ENCODE measurements around the gene TADA2A.
A peak's percentile ranks its signal among the peaks of the same experiment; 100 is the strongest.

TADA2A gene

DNA sequence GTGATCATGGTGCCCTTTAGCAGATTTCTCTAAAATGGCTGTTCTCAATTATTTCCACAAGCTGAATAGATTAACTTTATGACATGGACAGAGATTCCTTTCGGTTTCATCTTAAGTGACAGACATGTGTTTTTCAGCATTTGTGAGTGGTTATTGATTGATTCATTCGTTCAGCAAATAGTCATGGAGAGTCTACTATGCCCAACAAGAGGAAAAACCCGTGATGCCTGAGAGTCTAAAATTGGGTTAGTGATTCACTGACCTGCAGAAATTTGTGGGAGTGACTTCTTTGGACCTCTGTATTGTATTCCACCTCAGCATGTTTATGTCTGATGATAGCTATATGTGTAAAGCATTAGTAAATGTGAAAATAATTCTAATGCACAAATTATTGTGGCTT, 55.0 kb downstream of the TADA2A start:
- no peak for DNase-seq (ENCODE audit: low read depth in 2 of 2)

DNA sequence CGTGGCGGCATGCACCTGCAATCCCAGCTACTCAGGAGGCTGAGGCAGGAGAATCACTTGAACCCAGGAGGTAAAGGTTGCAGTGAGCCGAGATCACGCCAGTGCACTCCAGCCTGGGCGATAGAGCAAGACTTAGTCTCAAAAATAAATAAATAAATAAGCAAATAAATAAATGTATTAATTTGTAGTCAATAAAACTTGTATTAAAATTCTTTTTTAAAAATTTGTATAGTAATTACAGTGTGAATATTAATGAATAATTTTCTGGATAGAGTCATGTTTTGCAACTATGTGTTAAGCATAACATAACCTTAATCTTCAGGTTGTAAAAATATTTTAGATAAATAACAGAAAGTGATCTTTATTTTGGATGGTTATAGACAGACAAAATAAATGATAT, 55.8 kb downstream of the TADA2A start:
- DNase-seq (ENCODE audit: low read depth in 2 of 2): no peak

DNA sequence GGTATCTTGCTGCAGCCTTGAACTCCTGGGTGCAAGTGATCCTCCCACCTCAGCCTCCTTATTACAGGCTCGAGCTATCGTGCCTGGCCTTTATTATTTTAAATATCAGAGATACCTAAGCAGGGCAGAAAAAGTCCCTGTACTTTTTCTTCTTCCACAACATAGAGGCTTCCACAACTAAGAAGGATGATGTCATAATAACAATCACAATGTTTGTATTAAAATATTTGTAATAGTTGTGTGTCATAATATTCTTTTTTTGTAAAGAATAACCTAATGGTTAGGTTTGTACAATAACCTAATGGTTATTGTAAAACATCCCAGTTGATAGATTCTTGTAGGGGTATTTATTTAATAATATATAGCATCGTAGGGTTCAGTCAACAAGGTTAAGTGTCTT, 56.4 kb downstream of the TADA2A start:
- DNase-seq (ENCODE audit: low read depth in 2 of 2): no peak

DNA sequence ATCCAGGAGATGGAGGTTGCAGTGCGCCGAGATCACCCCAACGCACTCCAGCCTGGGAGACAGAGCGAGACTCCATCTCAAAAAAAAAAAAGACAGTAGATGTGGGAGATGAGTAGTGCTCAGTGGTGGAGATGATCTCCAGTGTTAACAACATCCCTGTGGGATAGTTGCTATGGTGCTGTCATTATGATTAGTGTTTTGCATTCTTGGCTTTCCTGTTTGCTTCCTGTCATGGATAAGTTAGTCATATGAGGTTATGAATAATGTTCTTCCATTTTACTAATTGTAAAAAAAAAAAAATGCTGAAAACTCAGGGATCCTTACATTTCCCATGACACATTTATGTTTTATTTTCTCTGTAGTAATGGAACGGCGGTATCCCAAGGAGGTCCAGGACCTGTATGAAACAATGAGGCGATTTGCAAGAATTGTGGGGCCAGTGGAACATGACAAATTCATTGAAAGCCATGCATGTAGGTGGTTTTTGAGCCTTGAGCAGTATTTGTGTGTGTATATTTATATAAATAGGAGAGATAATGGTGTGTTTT, 58.5 kb downstream of the TADA2A start:
- no peak for DNase-seq (ENCODE audit: low read depth in 2 of 2)

DNA sequence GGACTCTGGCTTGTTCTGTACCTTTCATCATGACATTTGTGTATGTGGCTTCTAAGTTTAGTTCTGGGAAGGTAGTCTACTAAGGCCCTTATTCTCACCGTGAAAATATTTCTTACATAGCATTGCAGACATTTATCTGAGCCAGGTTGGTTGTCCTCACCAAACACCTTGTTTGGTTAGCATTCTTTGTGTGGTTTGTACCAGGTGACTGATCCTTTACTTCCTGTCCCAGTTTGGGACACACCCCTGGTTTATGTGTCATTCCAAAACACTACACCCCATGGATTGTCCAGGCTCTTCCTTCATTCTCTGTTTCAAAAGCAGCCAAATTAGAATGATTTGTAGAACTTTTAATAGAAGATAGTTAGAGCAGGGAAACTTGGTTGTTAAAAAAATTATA, 59.8 kb downstream of the TADA2A start:
- no peak for DNase-seq (ENCODE audit: low read depth in 2 of 2)

DNA sequence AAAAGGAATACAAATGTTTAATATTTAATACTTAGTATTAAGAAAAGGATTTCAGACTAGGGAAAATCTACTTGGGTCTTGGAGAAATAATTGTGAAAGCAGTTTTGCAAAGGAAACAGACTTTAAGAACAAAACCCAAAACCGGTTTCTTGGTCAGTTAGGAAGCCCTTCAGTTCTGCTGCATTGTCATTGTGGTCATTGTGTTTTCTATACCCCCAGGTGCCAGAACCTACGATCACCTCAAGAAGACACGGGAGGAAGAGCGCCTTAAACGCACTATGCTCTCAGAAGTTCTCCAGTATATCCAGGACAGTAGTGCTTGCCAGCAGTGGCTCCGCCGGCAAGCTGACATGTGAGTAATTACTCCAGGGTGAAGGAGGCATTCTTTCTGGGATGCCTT, 63.5 kb downstream of the TADA2A start:
- no peak for DNase-seq (ENCODE audit: low read depth in 2 of 2)

DNA sequence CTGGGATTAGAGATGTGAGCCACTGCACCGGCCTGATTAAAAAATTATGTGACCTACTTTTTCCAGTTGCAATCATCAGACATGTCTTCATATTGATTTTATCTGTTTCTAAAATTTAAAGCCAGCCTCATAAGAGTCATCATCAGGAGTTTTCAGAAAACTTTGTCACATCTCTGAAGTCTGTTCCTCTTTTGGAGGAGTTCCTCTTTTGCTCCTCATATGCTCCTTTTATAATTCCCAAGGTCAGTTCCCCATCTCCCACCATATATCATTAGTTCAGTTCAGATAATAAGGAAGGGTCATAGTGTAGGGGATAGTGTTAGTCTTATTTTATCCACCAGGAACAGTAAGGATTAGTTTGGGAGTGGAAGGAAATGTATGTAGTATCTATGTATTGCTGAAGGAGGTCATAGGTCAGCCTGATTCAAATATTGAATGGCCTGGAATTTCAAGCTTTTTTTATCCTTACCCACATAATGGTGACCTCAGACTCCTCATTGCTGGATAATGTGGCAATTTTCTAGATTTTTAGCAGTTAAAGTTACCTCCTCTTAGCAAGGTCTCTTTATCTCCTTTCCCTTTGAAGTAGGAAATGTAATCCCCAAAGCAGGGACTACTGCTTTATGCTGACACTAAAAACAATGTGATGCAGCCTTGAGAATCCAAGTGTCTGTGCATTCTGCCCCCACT, 69.2 kb downstream of the TADA2A start:
- DNase-seq (ENCODE audit: low read depth in 2 of 2): no peak

DNA sequence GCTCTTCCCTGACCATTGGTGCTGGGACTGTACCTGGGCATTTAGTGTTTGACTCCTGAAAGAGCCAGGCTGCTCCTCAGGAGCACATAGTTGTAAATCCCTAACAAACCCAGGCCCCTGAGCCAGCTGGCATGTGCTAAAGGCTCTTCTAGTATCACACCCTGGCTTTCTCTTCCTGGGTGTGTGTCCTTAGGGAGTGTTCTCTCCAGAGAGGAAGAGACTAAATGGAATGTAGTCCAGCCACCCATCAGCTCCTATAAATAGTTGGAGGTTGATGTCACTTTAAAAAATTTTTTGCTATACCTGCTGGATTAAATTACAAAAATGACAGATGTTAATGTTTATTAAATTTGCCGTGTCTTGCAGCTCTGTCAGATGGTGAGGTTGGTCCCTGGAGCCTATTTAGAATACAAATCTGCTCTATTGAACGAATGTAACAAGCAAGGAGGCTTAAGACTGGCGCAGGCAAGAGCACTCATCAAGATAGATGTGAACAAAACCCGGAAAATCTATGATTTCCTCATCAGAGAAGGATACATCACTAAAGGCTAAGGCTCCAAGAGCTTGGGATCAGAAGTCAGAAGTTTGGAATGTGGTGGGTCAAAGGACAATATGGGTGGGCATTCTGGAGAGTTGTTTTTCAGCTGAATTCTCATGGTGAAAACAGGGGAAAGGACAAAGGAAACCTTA, 69.9 kb downstream of the TADA2A start:
- no peak for DNase-seq (ENCODE audit: low read depth in 2 of 2)

DNA sequence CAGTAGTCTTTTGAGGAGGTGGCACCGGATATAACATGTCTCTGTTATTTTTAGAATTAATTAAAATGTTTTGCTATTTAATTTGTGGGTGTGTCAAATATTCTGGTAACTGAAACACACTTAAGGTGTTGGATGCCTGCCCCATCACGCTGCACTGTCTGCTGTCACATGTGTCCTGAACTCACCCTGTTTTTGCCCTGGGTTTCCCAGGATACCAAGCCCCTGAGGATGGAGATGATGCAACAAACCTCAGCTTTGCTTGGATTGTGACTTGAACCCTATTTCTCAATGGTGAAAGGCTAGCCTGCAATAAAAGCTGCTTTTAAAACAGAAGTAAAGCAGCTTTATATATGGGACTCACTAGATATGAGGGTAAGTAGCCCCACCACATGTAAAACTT, 71.5 kb downstream of the TADA2A start:
- DNase-seq (ENCODE audit: low read depth in 2 of 2): no peak

DNA sequence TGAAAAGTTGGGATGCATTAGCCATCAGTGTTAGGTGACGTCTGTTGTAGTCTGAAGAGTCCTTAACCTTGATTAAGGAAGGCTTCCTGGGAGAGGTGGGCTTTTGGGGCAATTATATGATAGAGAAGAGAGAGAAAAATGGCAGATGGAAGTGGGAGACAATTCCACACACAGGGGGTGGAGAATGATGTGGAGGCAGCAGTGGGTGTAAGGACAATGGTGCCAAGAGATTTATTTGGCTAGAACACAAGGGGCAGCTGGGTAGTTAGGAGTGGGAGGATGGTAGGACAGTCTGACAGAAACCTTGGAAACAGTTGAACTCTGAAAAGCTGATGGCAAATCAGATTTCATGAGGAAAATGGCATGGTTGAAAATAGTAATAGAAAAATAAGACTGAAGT, 72.3 kb downstream of the TADA2A start:
- DNase-seq (ENCODE audit: low read depth in 2 of 2): no peak

DNA sequence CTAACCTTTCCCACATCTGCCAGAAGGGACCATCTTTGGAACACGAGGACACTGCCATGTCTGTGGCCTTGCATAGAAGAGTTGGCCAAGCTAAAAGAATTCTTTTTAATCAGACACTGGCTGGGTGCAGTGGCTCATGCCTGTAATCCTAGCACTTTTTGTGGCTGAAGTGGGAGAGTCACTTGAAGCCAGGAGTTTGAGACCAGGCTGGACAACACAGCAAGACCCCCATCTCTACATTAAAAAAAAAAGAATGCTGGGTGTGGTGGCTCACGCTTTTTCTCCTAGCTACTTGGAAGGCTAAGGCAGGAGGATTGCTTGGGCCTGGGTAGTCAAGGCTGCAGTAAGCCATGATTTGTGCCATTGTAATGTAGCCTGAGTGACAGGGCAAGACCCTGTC, 73.7 kb downstream of the TADA2A start:
- no peak for DNase-seq (ENCODE audit: low read depth in 2 of 2)

DNA sequence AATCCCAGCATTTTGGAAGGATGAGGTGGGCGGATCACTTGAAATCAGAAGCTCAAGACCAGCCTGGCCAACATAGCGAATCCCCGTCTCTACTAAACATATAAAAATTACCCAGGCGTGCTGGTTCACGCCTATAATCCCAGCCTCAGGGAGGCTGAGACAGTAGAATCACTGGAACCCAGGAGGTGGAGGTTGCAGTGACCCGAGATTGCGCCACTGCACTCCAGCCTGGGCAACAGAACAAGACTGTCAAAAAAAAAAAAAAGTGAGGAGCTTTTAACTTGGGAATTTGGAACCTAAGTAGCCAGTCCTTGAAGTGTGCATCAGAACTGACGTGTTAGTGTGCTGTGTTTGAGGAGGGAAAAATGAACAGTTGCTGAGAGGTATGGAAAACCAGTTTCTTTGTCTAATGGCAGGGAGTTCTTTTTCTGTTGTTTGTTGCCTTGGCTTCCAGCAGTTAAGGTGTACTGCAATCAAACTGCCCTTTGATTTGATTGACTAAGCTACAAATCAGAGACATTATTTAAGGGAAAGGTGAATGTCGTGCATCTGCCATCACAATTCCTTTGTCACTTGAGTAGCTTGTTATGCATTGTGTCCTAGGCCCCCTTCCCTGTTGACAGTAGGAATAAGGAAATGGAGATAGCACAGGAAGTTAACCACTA, 74.4 kb downstream of the TADA2A start:
- no peak for DNase-seq (ENCODE audit: low read depth in 2 of 2)

DNA sequence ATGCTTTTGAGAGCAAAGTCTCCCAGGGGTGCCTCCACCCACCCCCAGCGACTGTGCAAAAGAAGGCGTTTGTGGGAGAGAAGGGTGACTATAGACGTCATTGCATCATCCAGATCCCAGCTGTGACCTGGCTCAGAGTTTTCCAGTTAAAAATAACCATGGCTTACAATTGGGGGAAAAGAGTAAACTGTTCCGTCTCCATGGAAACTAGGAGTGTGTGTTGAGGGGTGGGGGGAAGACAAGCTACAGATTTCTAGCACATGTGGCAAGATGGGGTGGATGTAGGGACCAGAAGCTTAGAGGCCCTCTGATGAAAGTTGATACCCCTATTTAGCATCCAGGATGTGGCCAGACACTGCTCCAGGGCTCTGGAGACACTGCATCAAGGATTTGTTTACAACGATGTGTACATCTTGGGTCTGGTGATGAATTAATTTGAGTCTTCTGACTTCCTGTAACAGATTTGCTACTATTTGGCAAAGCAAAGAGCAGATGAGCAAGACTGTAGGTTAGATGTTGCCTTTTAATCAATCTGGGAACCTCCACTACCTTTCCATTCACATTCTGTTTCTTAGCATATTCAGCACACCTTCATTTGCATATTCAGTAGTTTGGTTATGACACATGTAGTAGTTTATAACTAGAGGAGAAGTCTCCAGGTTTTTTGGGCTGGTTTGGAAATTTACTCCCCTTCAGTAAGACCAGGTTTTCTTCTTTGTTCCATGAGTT, 76.8 kb downstream of the TADA2A start:
- no peak for DNase-seq (ENCODE audit: low read depth in 2 of 2)

DNA sequence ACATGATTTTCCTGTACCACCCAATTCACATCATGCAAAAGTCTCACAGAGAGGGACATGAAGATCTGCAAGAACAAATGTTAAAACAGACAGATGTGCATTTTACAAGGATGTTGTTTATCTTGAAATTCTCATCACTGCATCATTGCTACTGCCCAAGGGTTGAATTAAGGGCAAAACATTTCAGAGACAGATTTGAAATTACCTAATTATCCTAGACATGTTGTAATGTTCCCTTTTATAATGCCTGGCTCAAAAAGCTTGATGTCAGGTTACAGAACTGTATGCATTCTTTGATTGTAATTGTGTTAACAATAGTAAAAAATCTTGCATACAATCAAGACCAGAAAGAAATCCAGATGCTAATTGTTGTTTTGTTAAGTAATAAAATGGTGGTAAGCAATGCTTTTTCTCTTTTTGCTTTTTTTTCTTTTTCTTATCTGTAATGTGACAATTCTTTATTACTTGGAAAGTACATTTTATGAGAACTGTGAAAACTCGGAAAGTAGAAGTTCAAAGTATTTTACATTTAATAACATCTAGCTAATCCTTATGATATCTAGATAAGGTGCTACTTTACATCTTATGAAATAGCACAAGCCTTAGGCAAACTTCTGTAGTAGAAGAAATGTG, 79.4 kb downstream of the TADA2A start:
- no peak for DNase-seq (ENCODE audit: low read depth in 2 of 2)

DNA sequence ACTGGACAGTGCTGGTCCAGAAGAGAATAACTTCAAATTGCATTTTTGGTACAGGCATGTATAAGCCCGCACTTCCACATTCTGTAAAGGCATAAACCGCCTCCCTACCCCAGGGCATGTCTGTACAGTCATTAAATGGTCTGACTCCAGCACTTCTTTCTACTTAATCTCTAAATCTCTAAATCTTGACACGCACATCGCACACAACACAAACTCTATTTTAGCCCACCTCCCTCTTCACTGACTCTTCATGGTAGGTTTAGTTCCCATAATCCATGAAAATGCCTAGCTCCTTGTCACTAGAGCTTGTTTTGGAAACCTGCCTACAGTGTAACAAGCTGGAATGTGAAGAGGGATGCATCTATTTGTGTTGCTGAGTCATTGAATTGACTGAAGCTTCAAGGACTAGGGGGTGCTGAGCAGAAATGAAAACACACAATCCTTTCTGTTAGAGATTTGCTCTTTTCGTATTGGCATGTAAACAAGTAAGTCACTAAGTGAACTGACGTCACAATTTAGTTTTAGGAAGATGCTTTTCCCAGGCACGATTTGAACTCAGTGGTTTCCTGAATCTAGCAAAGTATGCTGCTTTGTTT, 81.4 kb downstream of the TADA2A start:
- DNase-seq (ENCODE audit: low read depth in 2 of 2): no peak

DNA sequence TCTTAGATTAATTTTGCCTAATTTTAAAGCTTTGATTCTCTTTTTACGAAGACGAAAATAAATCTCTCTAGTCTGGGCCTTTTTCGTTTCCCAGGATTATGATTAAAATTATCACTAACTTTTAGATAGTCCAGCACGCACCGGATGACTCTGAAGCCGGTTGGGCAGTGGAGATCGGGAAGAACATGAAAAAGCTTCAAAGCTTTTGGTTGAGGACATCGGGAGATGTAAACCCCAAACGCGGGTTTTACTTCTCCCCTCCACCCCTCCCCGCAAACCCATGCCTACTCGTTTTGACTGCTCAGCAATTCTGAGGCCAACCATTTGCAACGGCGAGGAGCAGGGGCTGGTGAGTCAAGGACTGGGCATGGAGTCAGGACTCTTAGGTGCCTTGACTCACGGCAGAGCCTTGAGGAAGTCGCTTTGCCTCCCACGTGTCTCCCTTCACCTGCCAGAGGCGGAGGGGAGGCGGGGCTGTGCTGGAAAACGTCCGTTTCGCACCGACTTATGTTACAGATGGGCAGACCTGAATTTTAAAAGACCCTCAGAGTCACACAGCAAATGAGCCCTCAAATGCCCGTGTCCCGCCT, 82.0 kb downstream of the TADA2A start:
- DNase-seq (ENCODE audit: low read depth in 2 of 2): peak; percentile 20 to 63

DNA sequence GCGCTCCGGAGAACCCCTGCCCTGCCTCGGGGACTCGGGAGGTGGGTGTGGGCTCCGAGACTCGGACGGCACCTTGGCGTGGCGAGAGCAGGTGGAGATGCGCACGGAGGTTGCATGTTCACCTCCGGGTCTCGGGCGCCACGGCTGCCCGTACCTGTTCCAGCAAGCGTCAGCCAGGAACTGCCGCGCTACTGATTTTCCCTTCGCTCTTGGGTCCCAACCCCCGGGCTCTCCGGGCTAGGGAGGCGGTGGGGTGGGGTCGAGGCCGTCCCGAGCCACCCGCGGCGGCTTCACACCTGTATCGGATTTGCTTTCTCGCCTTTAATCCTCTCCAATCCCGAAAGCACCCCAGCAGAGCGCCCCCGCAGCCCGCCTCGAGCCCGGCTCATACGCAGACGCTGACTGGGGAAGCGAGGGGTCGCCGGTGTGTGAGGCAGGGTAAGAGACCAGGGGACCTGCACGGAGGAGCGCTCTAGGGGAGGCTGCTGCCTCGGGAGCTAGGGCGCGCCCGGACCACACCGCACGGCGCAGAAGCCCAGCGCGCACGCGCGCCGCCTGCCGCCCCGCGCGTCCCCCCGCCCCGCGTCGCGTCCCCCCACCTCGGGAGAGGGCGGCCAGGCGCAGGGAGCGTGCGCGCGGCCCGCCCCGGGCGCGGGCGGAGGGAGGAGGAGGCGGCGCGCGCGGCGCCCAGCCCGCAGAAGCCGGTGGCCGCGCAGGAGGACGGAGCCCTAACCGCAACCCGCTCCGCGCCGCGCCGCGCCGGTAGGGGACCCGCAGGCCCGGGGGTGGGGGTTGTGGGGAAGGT, 82.7 kb downstream of the TADA2A start, which contains the start of gene DUSP14:
Gene DUSP14, plus strand, starts transcription at position 695 of the 805 bp plus-strand sequence. CDS start 22,382 bp downstream, outside the sequence.
- DNase-seq (ENCODE audit: low read depth in 2 of 2): peak; percentile 74 to 80

DNA sequence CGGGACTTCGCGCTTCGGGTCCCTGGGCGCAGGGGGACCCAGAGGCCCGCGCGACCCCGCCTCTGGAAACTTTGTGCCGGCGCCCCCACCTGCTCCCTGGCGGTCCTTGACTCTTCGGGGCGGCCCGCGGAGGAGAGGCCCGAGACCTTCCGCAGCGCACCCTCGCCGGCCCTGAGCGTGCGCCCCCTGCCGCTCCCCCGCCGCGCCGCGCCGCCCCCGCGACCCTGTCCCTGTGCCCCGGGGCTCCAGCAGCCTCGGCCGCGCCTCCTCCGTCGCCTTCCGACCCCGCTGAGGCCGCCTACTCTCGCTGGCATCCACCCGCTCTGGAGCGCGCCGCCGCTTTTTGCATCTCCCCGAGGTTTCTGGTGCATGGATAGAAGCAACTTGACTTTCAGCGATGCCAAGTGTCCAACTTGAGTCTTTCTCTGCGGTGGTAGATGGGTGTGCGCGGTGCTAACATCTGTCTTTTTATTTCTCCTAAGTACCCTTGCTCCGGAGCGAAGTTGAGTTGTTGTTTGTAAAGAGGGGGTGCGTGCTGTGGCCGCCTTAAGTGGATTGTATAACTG, 83.4 kb downstream of the TADA2A start:
- peak; percentile 67 to 75 for DNase-seq (ENCODE audit: low read depth in 2 of 2)
